HG03196 (cell line): ENCODE data around the gene ZNF200.

Experiments used
- ATAC-seq: cut with Tn5 transposase; IDR thresholded peaks from one replicate; pipeline ENCODE4 v1.9.1; 2021; ENCODE audit not compliant: unreplicated experiment

Gene ZNF200

GRCh38 chr16:3179651-3180050, 55.3 kb downstream of the ZNF200 start:
- no peak for ATAC-seq

DNA sequence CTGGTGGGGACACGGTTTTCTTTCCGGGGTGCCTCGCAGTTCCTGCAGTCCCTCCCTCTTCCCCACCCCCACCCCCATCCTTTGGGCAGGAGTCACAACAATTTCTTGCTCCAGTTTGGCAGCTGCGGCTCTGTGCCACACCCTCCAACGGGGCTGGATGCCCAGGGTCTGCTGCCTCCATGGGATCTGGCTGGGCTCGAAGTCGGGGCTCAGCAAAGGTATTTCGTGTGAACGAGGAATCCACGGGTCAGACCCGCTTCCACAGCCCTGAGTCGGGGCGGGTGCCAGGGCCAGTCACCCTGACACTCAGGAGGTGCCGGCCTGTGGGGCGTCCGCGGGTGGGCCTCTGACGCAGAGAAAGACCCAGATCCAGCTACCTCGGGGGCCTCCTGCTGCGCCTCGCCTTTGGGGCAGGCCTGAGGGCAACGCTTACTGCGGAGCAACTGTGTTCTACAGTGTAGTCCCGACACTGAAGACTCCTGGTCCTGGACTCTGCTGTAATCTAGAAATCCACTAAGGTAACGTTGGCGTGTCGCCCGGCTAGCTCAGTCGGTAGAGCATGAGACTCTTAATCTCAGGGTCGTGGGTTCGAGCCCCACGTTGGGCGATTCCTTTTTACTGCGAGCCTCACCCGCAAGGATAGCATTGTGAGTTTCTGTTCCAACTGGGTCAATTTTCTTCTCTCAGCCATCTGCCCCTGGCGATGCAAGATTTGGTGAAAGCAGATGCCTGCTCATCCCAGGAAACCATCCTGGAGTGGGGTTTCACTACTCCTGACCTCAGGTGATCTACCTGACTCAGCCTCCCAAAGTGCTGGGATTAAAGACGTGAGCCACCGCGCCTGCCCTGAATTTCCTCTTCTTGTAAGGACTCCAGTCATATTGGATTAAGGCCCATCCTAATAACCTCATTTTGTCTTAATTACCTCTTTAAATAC, 59.5 kb downstream of the ZNF200 start:
- ATAC-seq, result no peak

DNA sequence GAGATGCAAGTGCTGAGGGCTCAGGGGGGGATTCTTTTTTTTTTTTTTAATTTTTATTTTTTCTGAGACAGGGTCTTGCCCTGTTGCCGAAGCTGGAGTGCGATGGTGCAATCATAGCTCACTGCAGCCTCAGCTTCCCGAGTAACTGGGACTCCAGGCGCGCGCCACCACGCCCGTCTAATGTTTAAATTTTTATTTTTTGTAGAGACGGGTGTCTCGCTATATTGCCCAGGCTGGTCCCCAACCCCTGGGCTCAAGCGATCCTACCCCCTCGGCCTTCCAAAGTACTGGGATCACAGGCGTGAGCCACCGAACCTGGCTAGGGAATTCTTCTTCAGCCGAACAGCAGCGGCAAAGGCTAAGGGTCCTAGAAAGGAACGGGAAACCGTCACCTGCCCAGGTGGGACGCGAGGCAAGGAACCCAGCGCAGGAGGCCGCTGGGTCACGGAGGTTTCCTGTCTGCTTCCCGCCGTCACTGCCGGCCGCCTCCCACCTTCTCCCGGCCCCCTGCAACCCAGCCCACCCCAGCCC, 60.3 kb downstream of the ZNF200 start:
- no peak for ATAC-seq

- ATAC-seq, result no peak
Measured at GRCh38 chr16:3173892-3174617, 60.9 kb downstream of the ZNF200 start.
